Dedifferentiated amniotic fluid mesenchymal stem cell (primary cell): Measurements from ENCODE around the gene THSD7B.

ENCODE experiments used
- DNase-seq: peaks from one replicate; pipeline ENCODE4 v3.0.0-alpha.2; 2016; ENCODE audit errors: extremely low spot score

Gene THSD7B

GRCh38 chr2:137381731-137382130, 616.4 kb downstream of the THSD7B start:
- DNase-seq: no peak

- no peak for DNase-seq
These were observed 618.0 kb downstream of the THSD7B start for GRCh38 chr2:137383391-137383790.

- DNase-seq: no peak
These were observed 621.7 kb downstream of the THSD7B start for GRCh38 chr2:137387044-137387443.

- no peak for DNase-seq
These were observed 640.2 kb downstream of the THSD7B start for GRCh38 chr2:137405496-137405895.

- no peak for DNase-seq
These were observed 646.2 kb downstream of the THSD7B start for GRCh38 chr2:137411585-137411984.

GRCh38 chr2:137420744-137421143, 655.4 kb downstream of the THSD7B start:
- no peak for DNase-seq

- DNase-seq: no peak
These were observed 669.8 kb downstream of the THSD7B start for GRCh38 chr2:137435162-137435561.

GRCh38 chr2:137437386-137437785, 672.0 kb downstream of the THSD7B start:
- DNase-seq: no peak

GRCh38 chr2:137444970-137445369, 679.6 kb downstream of the THSD7B start:
- no peak for DNase-seq

GRCh38 chr2:137449454-137449853, 684.1 kb downstream of the THSD7B start:
- DNase-seq: no peak

GRCh38 chr2:137454886-137455285, 689.5 kb downstream of the THSD7B start:
- no peak for DNase-seq

GRCh38 chr2:137467246-137467862, 702.0 kb downstream of the THSD7B start:
- DNase-seq: no peak

- no peak for DNase-seq
These were observed 727.9 kb downstream of the THSD7B start for GRCh38 chr2:137493261-137493660.

GRCh38 chr2:137500599-137500998, 735.3 kb downstream of the THSD7B start:
- no peak for DNase-seq

GRCh38 chr2:137507237-137507636, 741.9 kb downstream of the THSD7B start:
- no peak for DNase-seq

- DNase-seq: no peak
These were observed 743.5 kb downstream of the THSD7B start for GRCh38 chr2:137508739-137509384.

GRCh38 chr2:137511526-137511925, 746.2 kb downstream of the THSD7B start:
- no peak for DNase-seq

- DNase-seq: no peak
These were observed 756.6 kb downstream of the THSD7B start for GRCh38 chr2:137521653-137522619.

GRCh38 chr2:137522620-137523011, 757.3 kb downstream of the THSD7B start:
- no peak for DNase-seq

GRCh38 chr2:137523931-137524330, 758.6 kb downstream of the THSD7B start:
- DNase-seq: no peak

GRCh38 chr2:137525132-137525531, 759.8 kb downstream of the THSD7B start:
- no peak for DNase-seq

GRCh38 chr2:137525641-137526190, 760.4 kb downstream of the THSD7B start:
- DNase-seq: no peak
